ENCODE measurements around the gene AMER3. TPM values are rescaled to one million over a fixed set of nuclear protein-coding genes. Genes with fewer than 3 reads are reported as not detected.

Gene AMER3
- total and polyA plus RNA-seq, 2 experiments from 2014 or later: 0.05 to 1.00 TPM

- no peaks in the 10 kb centered on the region for H3K9me2 ChIP-seq (replicated peaks; ENCODE audit: insufficient read depth)
- H3K36me3 ChIP-seq (replicated peaks; ENCODE audit: insufficient read depth, low read depth): no peaks in the 10 kb centered on the region
- no peaks in the 10 kb centered on the region for H3K9me3 ChIP-seq (ENCODE audit: low read depth)
- no peaks in the 10 kb centered on the region for H4K20me1 ChIP-seq (ENCODE audit: insufficient read depth, poor library complexity, severe bottlenecking)
- no peak for DNase-seq (ENCODE audit: low spot score)
- H2AFZ ChIP-seq: no peak overlapping the region
- WGBS (ENCODE audit: low lambda C conversion rate, missing lambda C conversion rate): 91% methylated on average over 12 of the region's 12 CpGs
- no peak for TF ChIP-seq EZH2 (IDR thresholded peaks at IDR 0.05; ENCODE audit: borderline replicate concordance)
- H3K27ac ChIP-seq: no peak overlapping the region
- H3K4me3 ChIP-seq: no peak overlapping the region
- H3K4me1 ChIP-seq (ENCODE audit: insufficient read depth): no peaks in the 10 kb centered on the region
- H3K4me2 ChIP-seq: no peak overlapping the region
- H3K27me3 ChIP-seq: no peaks in the 10 kb centered on the region
- H3K79me2 ChIP-seq: no peaks in the 10 kb centered on the region
Measured at GRCh38 chr2:130785466-130786055, 30.2 kb downstream of the AMER3 start.

- no peak overlapping the region for H3K4me2 ChIP-seq
- no peaks in the 10 kb centered on the region for H3K9me2 ChIP-seq (replicated peaks; ENCODE audit: insufficient read depth)
- H3K79me2 ChIP-seq: no peaks in the 10 kb centered on the region
- H3K27ac ChIP-seq: no peak overlapping the region
- H2AFZ ChIP-seq: no peak overlapping the region
- H3K4me1 ChIP-seq (ENCODE audit: insufficient read depth): no peaks in the 10 kb centered on the region
- TF ChIP-seq CTCF (IDR thresholded peaks at IDR 0.05; ENCODE audit: poor library complexity) (no peak), EZH2 (IDR thresholded peaks at IDR 0.05; ENCODE audit: borderline replicate concordance) (no peak), EZH2phosphoT487 (IDR thresholded peaks at IDR 0.05; ENCODE audit: low read depth, severe bottlenecking, unreplicated experiment) (no peak)
- H3K36me3 ChIP-seq (replicated peaks; ENCODE audit: insufficient read depth, low read depth): no peaks in the 10 kb centered on the region
- H3K9me3 ChIP-seq (ENCODE audit: low read depth): no peaks in the 10 kb centered on the region
- 91% methylated on average over 6 of the region's 6 CpGs for WGBS (ENCODE audit: low lambda C conversion rate, missing lambda C conversion rate)
- H3K4me3 ChIP-seq: no peak overlapping the region
- DNase-seq (ENCODE audit: low spot score): no peak
- H4K20me1 ChIP-seq (ENCODE audit: insufficient read depth, poor library complexity, severe bottlenecking): no peaks in the 10 kb centered on the region
- H3K27me3 ChIP-seq: no peaks in the 10 kb centered on the region
Measured at GRCh38 chr2:130786076-130786475, 30.7 kb downstream of the AMER3 start.

GRCh38 chr2:130787841-130788240 is 32.5 kb downstream of the AMER3 start:
- H3K36me3 ChIP-seq (replicated peaks; ENCODE audit: insufficient read depth, low read depth): no peaks in the 10 kb centered on the region
- H4K20me1 ChIP-seq (ENCODE audit: insufficient read depth, poor library complexity, severe bottlenecking): no peaks in the 10 kb centered on the region
- no peaks in the 10 kb centered on the region for H3K9me2 ChIP-seq (replicated peaks; ENCODE audit: insufficient read depth)
- no peak overlapping the region for H3K27ac ChIP-seq
- H2AFZ ChIP-seq: no peak overlapping the region
- TF ChIP-seq EZH2phosphoT487 (IDR thresholded peaks at IDR 0.05; ENCODE audit: low read depth, severe bottlenecking, unreplicated experiment) (no peak), CTCF (IDR thresholded peaks at IDR 0.05; ENCODE audit: poor library complexity) (no peak), EZH2 (IDR thresholded peaks at IDR 0.05; ENCODE audit: borderline replicate concordance) (no peak)
- H3K27me3 ChIP-seq: no peaks in the 10 kb centered on the region
- H3K9me3 ChIP-seq (ENCODE audit: low read depth): no peaks in the 10 kb centered on the region
- no peaks in the 10 kb centered on the region for H3K4me1 ChIP-seq (ENCODE audit: insufficient read depth)
- H3K4me3 ChIP-seq: no peak overlapping the region
- WGBS (ENCODE audit: low lambda C conversion rate, missing lambda C conversion rate): 93% methylated on average over 17 of the region's 17 CpGs
- no peak for DNase-seq (ENCODE audit: low spot score)
- H3K79me2 ChIP-seq: no peaks in the 10 kb centered on the region
- no peak overlapping the region for H3K4me2 ChIP-seq

GRCh38 chr2:130790312-130790711 is 35.0 kb downstream of the AMER3 start:
- Histone ChIP-seq H4K20me1 (ENCODE audit: insufficient read depth, poor library complexity, severe bottlenecking) (no peaks in the 10 kb centered on the region), H3K36me3 (replicated peaks; ENCODE audit: insufficient read depth, low read depth) (no peaks in the 10 kb centered on the region), H2AFZ (no peak overlapping the region), H3K4me1 (ENCODE audit: insufficient read depth) (no peaks in the 10 kb centered on the region), H3K4me2 (no peak overlapping the region), H3K4me3 (no peak overlapping the region), H3K9me2 (replicated peaks; ENCODE audit: insufficient read depth) (no peaks in the 10 kb centered on the region), H3K9me3 (ENCODE audit: low read depth) (no peaks in the 10 kb centered on the region), H3K27ac (no peak overlapping the region), H3K79me2 (no peaks in the 10 kb centered on the region), H3K27me3 (no peaks in the 10 kb centered on the region)
- TF ChIP-seq EZH2 (IDR thresholded peaks at IDR 0.05; ENCODE audit: borderline replicate concordance): no peak
- no peak for TF ChIP-seq EZH2phosphoT487 (IDR thresholded peaks at IDR 0.05; ENCODE audit: low read depth, severe bottlenecking, unreplicated experiment)
- TF ChIP-seq CTCF (IDR thresholded peaks at IDR 0.05; ENCODE audit: poor library complexity): no peak
- no peak for DNase-seq (ENCODE audit: low spot score)
- 89% methylated on average over 2 of the region's 2 CpGs for WGBS (ENCODE audit: low lambda C conversion rate, missing lambda C conversion rate)

Data from hepatocyte (in vitro differentiated cells).